GDM1 (cell line): ENCODE results near the gene LETM1.
A peak's percentile ranks its signal among the peaks of the same experiment; 100 is the strongest.

ENCODE experiments used
- DNase-seq: peaks from one replicate; lab custom pipeline; 2025; lab: John Stamatoyannopoulos, UW

Gene LETM1

GRCh38 chr4:1826531-1827350, 29.2 kb downstream of the LETM1 start:
- no peak for DNase-seq

GRCh38 chr4:1825326-1825725, 30.6 kb downstream of the LETM1 start:
- no peak for DNase-seq

DNA sequence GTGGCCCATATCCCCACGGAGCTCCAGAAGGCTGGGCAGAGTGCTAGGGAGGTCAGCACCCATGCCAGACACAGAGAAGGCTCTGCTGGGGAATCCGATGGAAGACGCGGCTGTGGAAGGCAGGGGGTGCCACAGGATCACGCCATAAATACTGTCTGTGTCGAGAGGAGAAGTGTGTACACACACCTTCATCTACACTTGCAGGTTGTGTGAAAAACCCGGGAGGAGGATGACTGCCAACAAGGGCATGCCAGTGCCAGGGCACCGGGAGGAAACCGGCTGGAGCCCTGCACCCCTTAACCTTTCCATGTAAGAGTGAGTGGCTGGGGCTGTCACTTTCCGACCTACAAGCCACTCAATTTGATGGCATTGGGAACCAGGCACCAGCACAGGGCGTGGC, 31.2 kb downstream of the LETM1 start:
- no peak for DNase-seq

DNA sequence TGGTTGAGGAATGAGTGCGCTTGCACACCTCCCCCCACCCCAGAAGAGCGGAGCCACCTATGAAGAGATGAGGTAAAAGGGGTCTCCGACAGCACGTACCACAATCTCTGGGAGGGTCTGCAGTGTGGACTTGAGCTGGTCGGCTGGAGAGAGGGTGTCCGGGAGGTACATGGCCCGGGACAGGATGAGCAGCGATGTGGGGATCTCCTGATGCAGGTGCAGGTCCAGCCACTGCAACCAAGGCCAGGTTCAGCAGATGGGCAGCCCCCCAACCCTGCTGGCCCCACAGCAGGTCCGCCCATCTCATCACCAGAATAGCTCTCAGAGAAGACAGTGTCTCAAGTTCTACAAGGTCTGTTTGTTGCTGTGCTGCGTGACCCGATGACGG, 32.4 kb downstream of the LETM1 start:
- DNase-seq, result no peak

- DNase-seq, result no peak
Observed at GRCh38 chr4:1822568-1823544, 33.1 kb downstream of the LETM1 start.

DNA sequence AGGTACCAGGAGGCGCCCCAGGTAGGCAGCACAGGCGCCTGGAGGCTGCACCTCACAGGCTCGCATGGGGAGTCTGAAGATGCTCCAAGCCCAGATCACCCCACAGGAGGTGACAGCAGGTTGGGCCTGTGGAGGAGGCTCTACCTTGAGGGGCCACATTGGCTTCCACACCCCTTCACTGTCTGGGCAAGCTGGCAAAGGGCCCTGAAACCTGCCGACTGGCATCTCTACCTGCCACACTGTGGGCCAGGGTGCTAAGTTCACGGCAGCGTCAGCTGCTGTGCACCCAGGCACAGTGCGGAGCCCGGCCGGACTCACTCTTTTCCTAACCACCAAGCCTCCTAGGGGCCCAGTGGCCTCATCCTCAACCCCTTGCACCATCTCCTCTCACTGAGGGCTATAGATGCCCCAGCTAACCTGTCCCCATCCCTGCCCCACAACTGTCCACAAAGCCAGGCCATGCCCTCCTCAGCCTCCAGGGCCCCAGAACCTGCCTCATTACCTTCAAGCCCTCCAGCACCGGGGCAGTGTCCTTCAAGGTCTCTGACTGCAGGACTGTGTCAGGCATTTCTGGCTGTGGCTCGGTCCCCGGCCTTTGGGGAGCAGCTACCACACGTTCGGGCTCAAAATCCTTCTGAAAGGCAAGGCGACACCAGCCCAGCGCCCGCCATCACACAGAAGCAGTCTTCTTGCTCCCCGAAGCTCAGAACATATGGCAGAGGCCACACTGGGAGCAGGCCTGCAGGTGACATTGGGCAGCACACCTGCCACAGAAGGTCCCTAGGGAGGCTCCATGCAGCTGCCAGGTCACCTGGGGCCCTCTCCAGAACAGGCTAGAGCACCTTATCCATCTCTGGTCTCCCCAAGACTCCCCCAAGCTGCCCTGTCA, 34.0 kb downstream of the LETM1 start:
- DNase-seq, result no peak

- DNase-seq, result no peak
Observed at GRCh38 chr4:1819816-1820215, 36.1 kb downstream of the LETM1 start.

DNA sequence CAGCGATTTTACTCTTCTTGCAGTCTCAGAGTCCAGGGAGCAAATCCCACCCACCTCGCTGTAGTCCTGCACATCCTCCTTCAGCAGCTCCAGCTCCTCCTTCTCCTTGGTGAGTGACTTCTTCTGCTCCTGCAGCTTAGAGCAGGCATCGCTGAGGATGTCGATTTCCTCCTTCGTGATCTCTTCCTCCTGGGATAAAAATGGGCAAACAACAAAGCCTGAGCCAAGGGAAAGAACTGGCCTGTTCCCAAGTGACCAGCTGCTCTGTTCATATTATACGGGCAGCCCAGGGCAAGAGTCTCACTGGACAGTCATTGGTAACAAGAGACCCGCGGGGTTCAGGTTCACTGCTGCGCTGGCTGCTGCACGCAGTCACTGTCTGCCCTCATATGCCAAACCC, 36.7 kb downstream of the LETM1 start:
- no peak for DNase-seq

- no peak for DNase-seq
Observed at GRCh38 chr4:1815997-1816860, 39.7 kb downstream of the LETM1 start.

GRCh38 chr4:1815096-1815996, 40.6 kb downstream of the LETM1 start:
- no peak for DNase-seq

DNA sequence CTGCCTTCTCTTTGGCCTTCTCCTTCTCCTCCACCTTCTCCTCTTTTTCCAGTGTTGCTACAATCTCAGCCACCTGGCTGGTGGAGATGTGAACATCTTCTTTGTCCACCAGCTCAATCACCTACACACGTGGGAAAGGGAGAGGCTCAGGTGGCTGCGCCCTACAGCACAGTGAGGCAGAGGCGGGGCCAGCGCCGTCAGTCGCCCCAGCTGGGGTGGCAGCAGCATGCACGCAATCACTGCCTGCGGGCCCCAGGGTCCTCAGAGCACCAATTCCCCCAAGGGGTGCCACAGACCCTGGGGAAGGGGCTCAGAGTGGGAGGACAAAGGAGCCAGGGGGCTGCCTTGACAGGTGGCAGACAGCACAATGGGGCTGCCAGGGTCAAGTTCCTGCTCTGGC, 41.5 kb downstream of the LETM1 start:
- no peak for DNase-seq

DNA sequence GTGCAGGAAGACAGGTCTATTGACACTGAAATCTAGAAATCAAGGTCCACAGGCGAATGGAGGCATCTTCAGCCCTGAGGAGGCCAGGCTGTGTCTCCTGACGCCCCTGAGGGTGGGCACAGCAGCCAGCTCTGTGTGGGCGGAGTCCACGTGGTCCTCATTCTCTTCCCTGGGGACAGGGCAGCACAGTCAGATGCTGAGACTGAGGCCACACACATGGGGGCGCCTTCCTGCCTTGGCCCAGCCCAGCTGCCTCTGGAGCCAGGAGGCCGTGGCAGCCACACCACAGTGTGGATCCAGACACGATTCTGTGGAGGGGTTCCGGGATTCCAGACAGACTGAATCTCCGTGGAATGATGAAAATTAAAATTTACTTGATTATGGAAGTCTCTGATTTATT, 42.0 kb downstream of the LETM1 start:
- no peak for DNase-seq

- DNase-seq, result no peak
Observed at GRCh38 chr4:1813231-1813630, 42.7 kb downstream of the LETM1 start.

- no peak for DNase-seq
Observed at GRCh38 chr4:1812720-1813119, 43.2 kb downstream of the LETM1 start.

GRCh38 chr4:1810765-1811164, 45.2 kb downstream of the LETM1 start:
- no peak for DNase-seq

GRCh38 chr4:1809754-1810502, 46.0 kb downstream of the LETM1 start:
- DNase-seq, result peak; percentile 62

DNA sequence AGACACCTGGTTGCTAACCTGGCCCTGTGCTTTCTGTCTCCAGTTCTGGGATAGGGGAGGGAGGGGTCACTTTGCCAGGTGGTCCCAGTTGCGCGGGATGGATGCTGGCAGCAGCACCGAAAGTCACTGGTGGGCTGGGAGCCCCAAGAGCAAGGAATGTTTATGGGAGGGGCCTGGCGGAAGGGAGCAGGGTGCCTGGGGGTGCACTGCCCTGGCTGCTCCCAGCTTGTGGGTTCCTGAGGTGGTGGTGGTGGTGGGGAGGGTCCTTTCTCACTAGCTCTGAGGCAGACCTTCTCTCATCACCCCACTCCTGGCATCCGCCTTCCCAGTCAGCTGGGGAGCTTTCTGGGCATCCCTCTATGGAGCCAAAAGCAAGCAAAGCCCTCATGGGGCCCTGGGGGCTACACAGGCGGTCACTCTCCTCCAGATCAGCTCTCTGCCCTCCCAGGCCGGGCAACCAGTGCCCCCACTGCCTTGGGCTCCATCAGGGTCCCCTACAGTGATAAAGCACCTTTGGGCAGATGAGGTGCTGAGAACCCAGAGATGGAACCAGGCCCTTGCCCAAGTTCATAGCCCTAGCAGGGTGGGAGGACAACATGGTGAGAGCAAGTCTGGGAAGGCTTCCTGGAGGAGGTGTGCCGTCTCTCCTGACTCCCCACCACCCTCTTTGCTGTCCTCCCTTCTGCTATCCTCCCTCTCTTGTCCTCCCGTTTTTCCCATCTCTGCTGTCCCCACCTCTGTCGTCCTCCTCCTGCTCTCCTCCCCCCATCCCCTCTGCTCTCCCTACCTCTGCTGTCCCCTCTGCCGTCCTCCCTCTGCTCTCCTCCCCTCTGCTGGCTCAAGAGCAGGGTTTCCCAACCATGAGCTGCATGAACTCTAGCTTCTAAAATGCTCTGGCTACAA, 46.9 kb downstream of the LETM1 start:
- DNase-seq, result no peak

DNA sequence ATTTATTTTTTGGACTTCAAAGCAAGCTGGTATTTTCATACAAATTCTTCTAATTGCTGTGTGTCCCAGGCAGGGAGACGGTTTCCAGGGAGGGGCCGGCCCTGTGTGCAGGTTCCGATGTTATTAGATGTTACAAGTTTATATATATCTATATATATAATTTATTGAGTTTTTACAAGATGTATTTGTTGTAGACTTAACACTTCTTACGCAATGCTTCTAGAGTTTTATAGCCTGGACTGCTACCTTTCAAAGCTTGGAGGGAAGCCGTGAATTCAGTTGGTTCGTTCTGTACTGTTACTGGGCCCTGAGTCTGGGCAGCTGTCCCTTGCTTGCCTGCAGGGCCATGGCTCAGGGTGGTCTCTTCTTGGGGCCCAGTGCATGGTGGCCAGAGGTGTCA, 47.6 kb downstream of the LETM1 start:
- DNase-seq, result no peak
